ENCODE results near the gene KRTAP10-12.

Gene KRTAP10-12

GRCh38 chr21:44734841-44735240, 37.9 kb downstream of the KRTAP10-12 start:
- DNase-seq: no peak

DNA sequence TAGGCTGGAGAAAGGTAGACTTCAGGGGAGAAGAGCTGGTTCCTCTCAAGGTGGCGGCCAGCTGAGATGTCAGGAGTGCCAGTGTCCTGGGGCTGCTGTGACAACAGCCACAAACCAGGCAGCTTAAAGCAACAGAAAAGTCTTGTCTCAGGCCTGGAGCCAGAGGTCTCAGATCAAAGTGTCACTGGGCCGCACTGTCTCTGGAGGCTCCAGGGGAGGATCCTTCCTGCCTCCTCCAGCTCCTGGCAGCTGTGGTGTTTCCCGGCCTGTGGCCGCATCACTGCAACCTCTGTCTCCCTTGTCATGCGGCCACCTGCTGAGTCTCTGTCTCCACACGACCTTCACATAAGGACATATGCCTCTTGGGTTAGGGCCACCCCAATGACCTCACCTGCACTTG, 38.8 kb downstream of the KRTAP10-12 start:
- DNase-seq: no peak

- DNase-seq: no peak
These were observed 39.5 kb downstream of the KRTAP10-12 start for GRCh38 chr21:44736291-44737004.

DNA sequence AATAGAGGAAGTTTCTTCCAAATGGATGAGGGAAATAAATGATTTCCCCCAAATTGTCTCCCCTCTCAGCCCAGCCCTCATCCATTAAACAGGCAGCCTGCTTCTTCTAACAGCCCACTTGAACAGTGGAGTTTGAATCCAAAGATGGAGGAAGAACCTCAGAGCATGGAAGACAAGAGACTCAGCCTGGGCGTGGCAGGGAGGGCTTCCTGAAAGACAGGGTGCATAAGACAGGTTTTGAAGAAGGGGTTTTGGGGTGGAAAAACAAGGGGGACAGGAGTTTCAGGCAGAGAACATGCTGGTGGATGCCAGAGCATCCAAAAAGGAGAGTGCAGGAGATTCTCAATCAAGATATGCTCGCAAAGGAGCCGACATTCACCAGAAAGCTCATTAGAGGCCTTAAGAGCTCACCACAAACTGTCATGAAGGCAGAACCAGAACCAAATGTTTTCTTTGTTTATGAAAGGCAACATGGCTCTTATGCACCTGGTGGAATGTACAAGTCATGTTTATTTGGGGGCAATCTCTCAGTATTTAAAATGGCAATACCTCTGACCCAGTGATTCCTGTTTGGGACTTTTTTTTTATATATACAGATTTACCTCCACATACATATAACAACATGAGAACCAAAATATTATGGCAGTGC, 40.9 kb downstream of the KRTAP10-12 start:
- DNase-seq: no peak

DNA sequence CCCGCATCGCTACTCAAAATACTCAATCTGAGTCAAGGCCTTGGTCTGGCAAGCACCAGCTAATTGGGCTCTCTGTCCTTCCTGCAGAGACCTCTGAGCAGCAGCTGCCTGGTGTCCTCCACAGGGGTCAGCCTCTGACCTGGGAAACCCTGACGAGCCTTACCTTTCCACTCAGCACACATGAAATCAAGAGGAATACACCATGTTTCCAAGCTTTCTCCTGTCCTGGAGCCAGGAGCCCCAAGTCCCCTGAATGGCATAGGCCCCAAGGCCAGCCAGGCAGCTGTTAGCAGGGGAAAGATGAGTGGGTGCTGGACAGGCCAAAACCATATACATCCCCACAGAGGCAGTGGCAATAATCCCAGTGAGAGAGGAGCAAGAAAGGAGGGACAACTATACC, 41.6 kb downstream of the KRTAP10-12 start:
- DNase-seq: no peak

- DNase-seq: no peak
These were observed 42.3 kb downstream of the KRTAP10-12 start for GRCh38 chr21:44739316-44739715.

- DNase-seq: no peak
These were observed 43.8 kb downstream of the KRTAP10-12 start for GRCh38 chr21:44740742-44741141.

GRCh38 chr21:44741921-44742320, 44.9 kb downstream of the KRTAP10-12 start:
- DNase-seq: no peak

DNA sequence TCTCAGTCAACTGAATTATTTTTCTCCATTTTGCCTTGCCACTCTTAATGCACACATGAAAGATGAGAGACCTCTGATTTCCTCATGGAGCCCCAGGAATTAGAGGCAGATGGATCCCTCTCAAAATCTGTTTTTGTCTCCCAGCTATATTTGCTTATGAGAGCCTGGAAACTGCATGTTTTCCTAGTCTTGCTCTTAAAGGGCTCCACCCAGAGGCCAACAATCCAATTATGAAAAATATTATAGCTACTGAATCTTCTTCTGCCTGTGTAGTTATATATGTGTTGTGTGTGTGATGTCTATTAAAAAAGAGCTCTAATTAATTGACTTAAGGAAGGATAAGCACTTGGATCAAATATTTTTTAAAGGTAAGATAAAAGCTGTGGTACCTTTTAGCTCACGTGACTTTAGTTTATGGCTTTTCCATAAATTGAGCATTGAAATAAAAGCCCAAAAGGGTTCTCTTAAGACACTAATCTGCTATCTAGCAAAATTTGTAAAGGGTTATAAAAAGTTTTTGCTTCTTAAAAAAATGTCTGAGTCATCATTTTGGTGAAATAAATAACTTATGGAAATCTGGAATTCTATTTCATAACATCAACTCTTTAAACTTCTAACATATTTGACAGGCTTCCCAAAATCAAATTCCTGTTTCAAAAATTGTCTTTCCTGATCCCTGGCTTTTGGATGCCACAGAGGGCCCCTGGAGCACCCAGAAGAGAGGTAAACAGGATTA, 45.6 kb downstream of the KRTAP10-12 start:
- DNase-seq: peak in 1 of 5 experiments; percentile 20
